ENCODE measurements around the gene PITX1. TPM values are rescaled to one million over a fixed set of nuclear protein-coding genes. Genes with fewer than 3 reads are reported as not detected.

Gene PITX1
- total RNA-seq, 1 experiment from 2014 or later = 45.3 TPM

DNA sequence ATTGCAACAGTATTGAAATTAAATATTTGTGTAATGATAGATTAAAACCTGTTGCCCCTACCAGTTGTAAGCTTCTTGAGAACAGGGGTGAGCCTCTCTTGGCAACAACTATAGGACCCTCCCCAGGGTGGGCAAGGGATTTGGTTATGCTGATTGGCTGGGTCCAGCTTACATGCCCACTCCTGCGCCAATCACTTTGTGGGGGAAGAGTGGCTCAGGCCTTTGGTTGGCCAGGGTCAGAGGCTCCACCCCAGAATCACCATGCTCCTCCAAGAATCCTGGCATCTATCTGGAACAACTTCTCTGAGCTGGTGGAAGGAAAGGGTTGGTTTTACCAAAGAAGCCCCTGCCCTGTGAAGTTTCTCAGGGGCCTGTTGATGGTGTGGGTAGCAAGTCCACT lies 8.6 kb upstream of the PITX1 start:
- no peak for DNase-seq (ENCODE audit: extremely low read depth, low read depth)

DNA sequence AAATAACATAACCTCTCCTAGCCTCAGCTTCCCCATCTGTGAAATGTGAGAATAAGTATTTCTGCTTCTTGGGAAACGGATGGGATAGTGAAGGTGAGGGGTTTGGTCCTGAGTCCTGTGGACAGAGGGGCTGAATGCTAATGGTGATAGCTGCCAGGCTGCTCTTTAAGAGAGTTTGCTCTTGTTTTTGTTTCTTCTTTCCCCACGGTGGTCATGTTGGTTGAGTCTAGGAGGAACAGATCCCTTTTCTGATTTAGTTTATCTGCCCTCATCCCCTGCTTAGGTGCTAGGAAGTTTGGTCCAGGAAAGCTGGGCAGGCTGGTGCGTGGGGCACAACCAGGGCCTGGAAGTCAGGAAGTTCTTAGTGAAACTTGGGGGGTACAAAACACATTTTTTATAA lies 7.7 kb upstream of the PITX1 start:
- DNase-seq (ENCODE audit: extremely low read depth, low read depth) = no peak

DNA sequence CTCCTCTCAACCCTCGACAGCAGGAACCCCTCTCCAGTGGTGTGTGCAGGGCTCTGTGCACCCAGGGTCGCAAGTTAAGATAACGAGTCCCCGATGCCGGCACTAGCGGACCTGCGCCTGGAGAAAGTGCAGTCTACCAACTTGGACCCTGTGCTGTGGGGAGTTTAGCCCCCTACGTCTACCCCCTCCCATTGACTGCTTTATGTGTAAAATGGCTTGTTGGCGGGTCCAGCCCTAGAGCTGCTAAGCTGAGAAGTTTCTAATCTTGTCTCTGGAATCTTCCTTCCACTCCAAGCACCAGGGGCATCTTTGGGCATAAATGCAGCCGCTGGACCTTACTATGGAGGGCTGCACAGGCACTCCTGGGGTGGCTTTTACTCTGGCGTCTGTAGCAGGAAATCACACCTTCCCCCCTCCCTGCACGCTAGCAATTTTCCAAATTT lies 7.1 kb upstream of the PITX1 start:
- DNase-seq (ENCODE audit: extremely low read depth, low read depth) = no peak

DNA sequence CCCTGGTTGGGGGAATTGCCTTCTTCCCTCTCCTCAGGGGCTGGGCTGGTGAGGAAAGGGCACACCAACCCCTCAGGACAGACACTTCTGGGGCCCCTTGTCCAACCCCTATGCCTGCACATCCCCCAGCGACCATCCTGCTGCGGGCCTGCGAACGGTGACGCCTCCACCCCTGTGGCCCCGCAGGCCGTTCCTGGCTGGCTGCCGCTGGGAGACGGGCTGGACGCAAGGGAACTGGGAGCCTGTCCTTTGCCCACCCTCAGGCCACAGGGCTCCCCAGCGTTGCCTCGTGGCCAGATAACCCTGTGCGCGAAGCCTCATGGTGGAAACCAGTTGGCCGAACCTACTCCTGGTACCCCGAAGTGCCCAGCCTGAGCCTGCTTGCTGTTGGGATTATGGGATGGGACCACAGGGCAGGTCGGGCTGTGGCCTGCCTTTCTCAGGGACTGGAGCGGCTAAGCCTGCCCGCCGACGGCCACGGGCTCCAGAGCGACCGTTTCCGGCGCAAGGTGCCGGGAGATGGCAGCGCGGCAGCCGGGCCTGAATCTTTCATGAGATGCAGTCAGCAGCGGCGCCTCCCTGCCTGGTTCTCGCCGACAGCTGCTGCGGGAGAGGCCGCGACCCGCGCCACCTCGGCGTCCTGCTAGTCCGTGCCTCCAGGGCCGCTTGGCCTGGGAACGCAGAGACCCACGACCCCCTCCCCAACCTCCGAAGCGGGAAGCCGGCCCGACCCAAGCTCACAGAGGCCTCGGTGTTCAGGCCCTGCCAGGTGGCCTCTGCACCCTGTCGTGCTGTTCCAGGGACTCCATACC lies 6.5 kb upstream of the PITX1 start:
- DNase-seq (ENCODE audit: extremely low read depth, low read depth) = no peak

DNA sequence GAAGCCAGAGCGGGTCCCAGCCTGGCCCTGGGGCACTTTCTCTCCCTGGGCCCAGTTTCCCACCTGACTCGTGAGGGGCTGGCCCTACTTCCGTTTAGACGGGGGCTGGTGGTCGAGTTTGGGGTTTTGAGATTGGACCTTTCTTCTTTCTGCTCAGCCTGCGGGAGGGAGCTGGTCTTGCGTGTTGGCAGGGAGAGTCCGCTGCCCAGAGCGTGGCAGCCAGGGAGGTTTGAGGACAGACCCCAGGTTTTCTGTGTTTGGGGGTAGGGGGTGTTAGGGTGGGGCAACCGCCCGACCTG lies 6.0 kb upstream of the PITX1 start:
- no peak for DNase-seq (ENCODE audit: extremely low read depth, low read depth)

DNA sequence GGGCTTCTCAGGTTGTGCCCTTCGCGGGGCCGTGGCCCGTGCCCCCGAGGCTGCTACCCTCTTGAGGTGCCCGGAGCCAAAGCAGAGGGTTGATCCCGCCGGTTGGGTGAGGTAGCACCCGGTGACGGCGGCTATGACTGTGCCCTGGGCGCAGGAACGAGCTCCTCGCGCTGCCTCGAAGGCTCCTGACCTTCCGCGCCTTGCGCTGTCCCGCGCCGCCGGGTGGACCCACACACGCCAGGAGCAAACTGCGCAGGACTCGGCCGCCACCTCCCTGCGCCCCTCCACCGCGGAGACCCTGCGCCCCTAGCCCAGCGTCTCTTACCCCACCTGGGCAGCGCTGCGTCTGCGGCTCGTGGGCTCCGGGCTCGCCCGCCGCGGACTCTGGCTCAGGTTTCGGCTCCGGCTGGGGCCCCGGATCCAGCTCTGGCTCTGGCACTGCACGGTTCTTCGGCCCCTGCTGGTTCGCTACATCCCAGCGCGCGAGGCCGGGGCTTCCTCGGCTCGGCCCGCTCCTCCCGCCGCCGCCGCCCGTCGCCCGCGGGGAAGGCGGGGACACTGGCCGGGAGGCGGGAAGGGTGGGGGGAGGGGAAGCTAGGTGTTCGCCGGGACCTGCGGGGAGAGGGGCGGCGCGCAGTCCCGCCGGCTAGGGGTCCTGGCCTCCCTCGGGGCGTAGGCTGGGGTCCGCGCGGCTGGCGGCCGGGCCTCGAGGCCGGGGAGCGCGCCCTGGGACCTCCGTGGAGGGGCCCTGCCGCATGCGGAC lies 5.4 kb upstream of the PITX1 start:
- no peak for DNase-seq (ENCODE audit: extremely low read depth, low read depth)

DNA sequence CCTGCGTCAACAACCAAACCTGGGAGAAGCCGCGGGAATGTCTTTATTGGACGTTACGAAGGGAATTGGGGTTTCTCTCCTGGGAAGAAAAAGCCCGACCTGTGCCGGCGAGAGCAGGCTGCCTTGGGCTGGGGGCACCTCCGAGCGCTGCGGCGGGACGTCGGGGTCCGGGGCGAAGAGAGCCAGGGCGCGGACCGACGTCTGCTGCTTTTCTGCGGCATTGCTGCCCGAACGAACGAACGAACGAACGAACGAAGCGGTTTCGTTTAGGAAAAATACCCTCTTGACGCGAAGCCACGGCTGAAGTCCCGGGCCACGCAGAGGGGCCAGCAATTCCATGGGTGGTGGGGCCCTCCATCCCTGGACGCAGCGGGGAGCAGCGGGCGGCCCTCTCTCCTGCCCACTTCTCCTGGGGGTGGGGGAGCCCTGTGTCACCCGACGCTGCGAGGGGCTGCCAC lies 4.8 kb upstream of the PITX1 start:
- no peak for DNase-seq (ENCODE audit: extremely low read depth, low read depth)

DNA sequence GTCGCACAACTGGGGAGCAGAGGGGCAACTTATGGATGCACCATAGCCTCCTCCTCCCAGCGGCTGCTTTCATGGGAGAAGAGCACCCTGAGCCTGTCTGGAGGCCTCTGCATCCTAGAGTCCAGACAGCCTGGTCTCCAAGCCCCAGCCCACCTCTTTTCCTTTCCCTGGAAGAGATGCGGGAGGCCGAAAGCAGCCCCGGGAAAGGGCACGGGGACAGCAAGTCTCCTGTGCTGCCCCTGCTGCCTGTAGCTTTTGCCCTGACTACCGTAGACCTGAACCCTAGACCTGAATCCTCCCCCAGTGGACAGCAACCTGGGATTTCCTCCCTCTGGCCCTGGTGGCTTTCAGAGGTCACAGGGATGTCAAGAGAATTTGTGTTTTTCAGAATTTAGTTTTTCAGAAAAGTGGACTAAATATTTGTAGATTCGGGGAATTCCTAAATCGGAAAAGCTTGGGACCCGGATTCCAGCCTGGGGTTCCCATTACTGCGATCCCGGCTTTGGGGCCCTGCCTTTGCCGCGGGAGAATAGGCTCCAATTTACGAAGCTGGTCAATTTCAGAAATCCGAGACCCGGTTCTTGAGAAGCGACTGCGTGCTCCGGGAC lies 4.3 kb upstream of the PITX1 start:
- no peak for DNase-seq (ENCODE audit: extremely low read depth, low read depth)

GRCh38 chr5:135037519-135038204 lies 3.6 kb upstream of the PITX1 start:
- no peak for DNase-seq (ENCODE audit: extremely low read depth, low read depth)

DNA sequence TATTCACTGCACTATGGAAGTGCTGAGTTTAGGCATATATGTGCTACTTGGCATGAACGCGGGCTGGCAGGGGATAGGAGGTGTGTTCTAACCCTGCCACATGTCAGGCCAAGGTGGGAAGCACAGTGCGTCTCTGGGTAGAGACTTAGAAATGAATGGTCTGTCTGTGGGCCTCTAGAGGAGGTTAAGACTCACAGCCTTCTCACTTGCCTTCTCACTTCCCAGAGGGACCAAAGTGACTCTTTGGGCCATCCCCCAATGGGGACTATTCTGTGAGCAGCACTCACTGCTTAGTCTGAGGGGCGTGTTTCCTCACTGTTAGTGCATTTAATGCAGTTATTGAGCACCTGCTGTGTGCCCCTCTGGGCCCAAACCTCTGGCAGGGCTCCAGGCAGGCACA lies 2.4 kb upstream of the PITX1 start:
- DNase-seq (ENCODE audit: extremely low read depth, low read depth) = no peak

- no peak for DNase-seq (ENCODE audit: extremely low read depth, low read depth)
These were observed 1.6 kb upstream of the PITX1 start for GRCh38 chr5:135035678-135036030.

GRCh38 chr5:135034963-135035677 lies 1.1 kb upstream of the PITX1 start:
- DNase-seq (ENCODE audit: extremely low read depth, low read depth) = no peak

GRCh38 chr5:135034236-135034962 lies 371 bp upstream of the PITX1 start:
- peak; percentile 65 for DNase-seq (ENCODE audit: extremely low read depth, low read depth)

GRCh38 chr5:135032999-135033861 lies 798 bp downstream of the PITX1 start:
- DNase-seq (ENCODE audit: extremely low read depth, low read depth) = no peak

DNA sequence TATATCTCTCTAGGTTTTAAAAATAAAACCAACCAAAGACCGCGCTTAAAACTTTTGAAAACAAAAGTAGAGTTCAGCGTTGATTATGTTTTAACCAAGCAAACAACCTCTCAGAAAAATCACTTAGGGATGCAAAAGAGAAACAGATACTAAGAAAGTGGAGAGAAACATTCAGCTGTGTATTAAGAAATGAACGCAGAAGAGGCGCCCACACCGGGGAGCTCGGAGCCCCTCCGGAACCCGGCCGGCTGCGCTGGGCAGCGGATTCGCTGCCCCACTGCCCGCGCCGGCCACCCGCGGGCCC lies 1.4 kb downstream of the PITX1 start:
- DNase-seq (ENCODE audit: extremely low read depth, low read depth) = no peak

DNA sequence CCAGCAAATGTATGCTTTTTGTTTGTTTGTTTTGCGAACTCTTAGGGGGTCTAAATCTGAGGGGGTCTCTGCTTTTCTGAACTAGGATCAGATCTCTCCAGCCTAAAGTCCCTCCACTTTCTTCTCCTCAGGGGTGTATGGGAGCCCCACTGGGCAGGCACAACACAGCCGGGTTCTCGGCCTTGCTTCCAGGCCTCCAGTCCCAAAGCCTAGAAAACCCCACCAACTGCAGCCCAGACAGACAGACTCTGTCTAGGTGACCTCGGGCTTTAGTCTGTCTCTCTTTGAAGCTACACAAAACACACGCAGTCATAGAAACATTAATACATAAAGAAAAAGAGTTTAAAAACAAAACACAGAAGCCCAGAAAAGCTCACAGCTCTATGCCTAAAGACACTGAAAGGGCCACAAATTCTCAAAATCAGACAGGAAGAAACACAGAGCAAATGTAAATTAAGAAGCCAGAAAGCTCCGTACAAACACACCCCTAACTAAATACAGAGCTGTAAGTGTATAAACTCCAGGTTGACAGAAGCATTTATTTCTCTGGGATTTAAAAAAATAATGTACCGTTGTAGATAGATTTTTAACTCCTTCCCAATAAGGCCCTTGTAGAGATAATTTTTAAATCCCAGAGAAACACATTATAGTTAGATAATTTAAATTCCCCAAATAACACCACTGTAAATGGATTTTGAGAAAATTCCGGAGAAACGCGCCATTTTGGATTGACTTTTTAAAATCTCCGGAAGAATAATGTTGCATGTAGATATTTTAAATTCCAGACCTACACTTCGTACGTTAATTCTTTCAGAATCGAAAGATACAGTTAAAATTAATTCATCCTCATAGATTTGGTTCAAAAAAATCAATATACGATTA lies 2.0 kb downstream of the PITX1 start:
- no peak for DNase-seq (ENCODE audit: extremely low read depth, low read depth)

DNA sequence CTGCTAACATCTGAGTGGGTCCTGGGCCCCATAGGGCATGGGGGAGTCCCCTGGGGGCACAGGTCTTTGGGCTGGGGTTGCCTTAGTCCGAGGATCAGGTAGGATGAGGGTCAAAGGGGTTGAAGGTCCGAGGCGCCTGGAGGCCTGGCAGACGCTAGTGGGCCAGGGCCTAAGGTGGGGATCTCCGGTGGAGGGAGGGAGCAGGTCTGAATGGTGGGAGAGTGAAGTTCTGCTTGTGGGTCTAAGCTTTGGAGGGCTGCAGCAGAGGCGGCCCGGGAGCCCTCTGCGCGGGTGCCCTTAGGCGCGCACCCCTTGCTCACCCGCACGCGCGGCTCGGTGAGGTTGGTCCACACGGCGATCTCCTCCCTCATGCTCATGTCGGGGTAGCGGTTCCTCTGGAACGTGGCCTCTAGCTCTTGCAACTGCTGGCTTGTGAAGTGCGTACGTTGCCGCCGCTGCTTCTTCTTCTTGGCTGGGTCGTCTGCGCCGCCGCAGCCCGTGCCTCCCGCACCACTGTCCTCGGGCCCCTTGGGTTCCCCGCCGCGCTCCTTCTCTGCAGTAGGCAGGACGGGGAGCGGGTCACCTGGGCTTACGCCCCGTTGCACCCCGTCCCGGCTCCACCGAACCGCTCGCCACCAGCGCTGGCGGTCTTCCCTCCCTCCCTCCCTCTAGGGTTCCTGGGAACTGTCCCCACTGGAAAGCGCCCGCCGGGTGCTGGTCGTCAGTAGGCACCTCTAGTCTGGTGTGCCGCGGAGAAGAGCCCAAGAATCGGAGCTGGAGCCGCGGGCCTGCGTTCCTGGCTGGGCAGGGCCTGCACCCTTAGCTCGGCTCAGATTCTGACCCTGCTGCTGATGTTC lies 2.8 kb downstream of the PITX1 start:
- DNase-seq (ENCODE audit: extremely low read depth, low read depth) = no peak
